ENCODE results near the gene LAMA5. TPM values are rescaled to one million over a fixed set of nuclear protein-coding genes. Genes with fewer than 3 reads are reported as not detected.

LAMA5 gene
- total RNA-seq, 1 experiment from 2014 or later, result 321 TPM

Small RNA genes within 50 kb of the gene (microRNA-seq; reads per million reads assigned to microRNA genes)
- not detected for gene MIR4758 (ENCODE audit: borderline number of aligned reads)

Other genes starting within 250 kb of the LAMA5 start
- 51.3 TPM for gene LSM14B, start 244.8 kb downstream of the LAMA5 start, total RNA-seq (2021; ENCODE audit: unreplicated experiment)
- gene PSMA7, start 223.9 kb downstream of the LAMA5 start, total RNA-seq (2021; ENCODE audit: unreplicated experiment), result 364 TPM
- 28.1 TPM for gene SS18L1, start 223.5 kb downstream of the LAMA5 start, total RNA-seq (2021; ENCODE audit: unreplicated experiment)
- 43.3 TPM for gene MTG2, start 184.3 kb downstream of the LAMA5 start, total RNA-seq (2021; ENCODE audit: unreplicated experiment)
- not detected for gene HRH3, start 147.0 kb downstream of the LAMA5 start, total RNA-seq (2021; ENCODE audit: unreplicated experiment)
- gene OSBPL2, start 128.8 kb downstream of the LAMA5 start, total RNA-seq (2021; ENCODE audit: unreplicated experiment), result 36.9 TPM
- gene ADRM1, start 64.3 kb downstream of the LAMA5 start, total RNA-seq (2021; ENCODE audit: unreplicated experiment), result 158 TPM
- gene RPS21, start 19.8 kb upstream of the LAMA5 start, total RNA-seq (2021; ENCODE audit: unreplicated experiment), result 2,488 TPM
- 8.9 TPM for gene CABLES2, start 40.0 kb upstream of the LAMA5 start, total RNA-seq (2021; ENCODE audit: unreplicated experiment)
- gene RBBP8NL, start 60.2 kb upstream of the LAMA5 start, total RNA-seq (2021; ENCODE audit: unreplicated experiment), result 0.59 TPM
- not detected for gene GATA5, start 108.7 kb upstream of the LAMA5 start, total RNA-seq (2021; ENCODE audit: unreplicated experiment)